Loucy (cell line): ENCODE results near the gene OLFML1.

Source experiments
- H2AFZ ChIP-seq: fragments of 200-600 bp; sonication (generic); 2 replicates; pipeline ENCODE4 v1.6.0; 2016; ENCODE audit warnings: antibody characterized with exemption, mild to moderate bottlenecking, low read length, moderate library complexity
- H3F3A ChIP-seq: fragments of 200-600 bp; 2 replicates; pipeline ENCODE4 v1.6.0; 2016; ENCODE audit warnings: antibody characterized with exemption, low read depth, mild to moderate bottlenecking
- H3K27me3 ChIP-seq: fragments of 200-600 bp; sonication (generic); 2 replicates; pipeline ENCODE4 v1.6.1; 2014; ENCODE audit warnings: low read length, mild to moderate bottlenecking; ENCODE audit not compliant: insufficient read depth, poor library complexity, severe bottlenecking
- H3K36me3 ChIP-seq: fragments of 200-600 bp; sonication (generic); 2 replicates; pipeline ENCODE4 v1.6.1; 2016; ENCODE audit warnings: low read length; ENCODE audit not compliant: insufficient read depth
- H3K4me1 ChIP-seq: fragments of 200-600 bp; sonication (generic); 2 replicates; pipeline ENCODE4 v1.5.1; 2014; ENCODE audit warnings: low read length, mild to moderate bottlenecking; ENCODE audit not compliant: insufficient read depth, poor library complexity, severe bottlenecking
- H3K4me2 ChIP-seq: fragments of 200-600 bp; sonication (generic); 2 replicates; pipeline ENCODE4 v1.6.0; 2014; ENCODE audit warnings: antibody characterized with exemption, low read length, low read depth, mild to moderate bottlenecking; ENCODE audit not compliant: poor library complexity, severe bottlenecking
- H3K4me3 ChIP-seq: fragments of 200-600 bp; sonication (generic); 2 replicates; pipeline ENCODE4 v1.5.1; 2014; ENCODE audit warnings: low read length, mild to moderate bottlenecking, mixed read lengths; ENCODE audit not compliant: poor library complexity, severe bottlenecking
- H3K79me2 ChIP-seq: fragments of 200-600 bp; sonication (generic); 2 replicates; pipeline ENCODE4 v1.6.1; 2014; ENCODE audit warnings: low read length; ENCODE audit not compliant: insufficient read depth
- H3K9ac ChIP-seq: fragments of 200-600 bp; sonication (generic); 2 replicates; pipeline ENCODE4 v1.6.0; 2014; ENCODE audit warnings: mild to moderate bottlenecking, low read depth, low read length, moderate library complexity; ENCODE audit not compliant: poor library complexity, severe bottlenecking
- H3K9me2 ChIP-seq: fragments of 200-600 bp; sonication (generic); replicated peaks from 2 replicates; pipeline ENCODE4 v1.6.1; 2016; ENCODE audit warnings: low read depth, low read length, mixed read lengths
- H3K9me3 ChIP-seq: fragments of 200-600 bp; sonication (generic); 2 replicates; pipeline ENCODE4 v1.6.1; 2014; ENCODE audit warnings: mild to moderate bottlenecking, antibody characterized with exemption, low read length, low read depth; ENCODE audit not compliant: insufficient read depth
- H4K20me1 ChIP-seq: fragments of 200-600 bp; sonication (generic); 2 replicates; pipeline ENCODE4 v1.6.0; 2014; ENCODE audit warnings: antibody characterized with exemption, low read length, mild to moderate bottlenecking; ENCODE audit not compliant: insufficient read depth, poor library complexity, severe bottlenecking
- EZH2phosphoT487 ChIP-seq: fragments of 200-600 bp; IDR thresholded peaks from 2 replicates; pipeline ENCODE4 v1.6.1; 2018; ENCODE audit warnings: antibody characterized with exemption, mild to moderate bottlenecking, moderate library complexity, borderline replicate concordance
- TF ChIP-seq, protein P1 (sequence below): fragments of 200-600 bp; sonication (generic); conservative IDR thresholded peaks from 2 replicates; pipeline ENCODE4 v1.5.1; 2014; ENCODE audit warnings: mild to moderate bottlenecking, antibody characterized with exemption, low read length

Gene OLFML1

DNA sequence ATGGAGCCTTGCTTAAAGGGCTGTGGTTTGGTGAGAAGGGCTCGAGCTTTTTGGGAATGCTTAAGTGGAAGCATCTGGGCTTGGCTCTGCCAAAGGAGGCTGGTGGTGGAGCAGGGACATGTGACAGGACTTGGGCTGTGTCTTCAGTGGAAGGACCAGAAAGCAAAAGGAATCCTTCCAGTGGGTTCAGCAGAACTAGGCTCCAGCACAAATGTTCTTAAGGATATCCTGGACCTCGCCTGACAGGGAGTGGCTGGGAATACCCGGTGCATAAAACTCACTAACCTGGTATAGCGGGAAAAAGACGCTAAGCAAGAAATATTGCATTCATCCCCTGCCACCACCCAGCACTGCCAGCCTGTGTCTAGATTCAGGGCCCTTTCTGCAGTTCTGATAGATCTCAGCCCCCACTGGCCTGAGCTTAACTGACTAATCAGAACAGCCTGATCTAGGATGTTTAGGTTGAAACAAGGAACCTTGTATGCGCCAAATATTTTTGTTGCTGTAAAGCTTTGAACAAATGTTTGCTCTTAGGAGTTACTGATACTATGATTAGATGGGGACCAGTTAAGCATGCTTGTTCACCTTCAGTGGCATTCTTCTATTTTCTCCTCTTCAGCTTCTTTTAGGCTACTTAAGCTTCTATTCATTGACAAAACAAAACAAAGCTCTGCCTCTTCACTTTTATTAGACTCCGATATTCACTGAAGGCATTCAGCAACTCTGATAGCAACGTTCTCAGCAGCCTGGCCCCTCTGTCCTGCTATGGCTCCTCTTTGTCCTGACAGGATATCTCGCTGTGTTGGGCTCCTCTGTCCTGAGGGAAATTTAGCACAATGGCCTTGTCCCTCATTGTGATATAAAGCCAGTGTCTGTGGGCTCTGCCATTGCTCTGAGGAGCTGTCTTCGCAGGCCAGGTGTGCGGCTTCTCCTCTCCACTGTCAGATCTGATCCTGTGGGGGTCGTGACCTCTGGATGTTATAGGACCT is 53.5 kb downstream of the OLFML1 start:
- Histone ChIP-seq H2AFZ (no peak overlapping the region), H3F3A (no peaks in the 10 kb centered on the region), H3K4me3 (no peak overlapping the region), H3K4me2 (no peak overlapping the region), H3K79me2 (no peaks in the 10 kb centered on the region), H3K9me3 (no peaks in the 10 kb centered on the region), H3K27me3 (no peaks in the 10 kb centered on the region), H3K9me2 (no peaks in the 10 kb centered on the region), H3K36me3 (no peaks in the 10 kb centered on the region), H3K9ac (no peak overlapping the region), H3K4me1 (no peaks in the 10 kb centered on the region), H4K20me1 (no peaks in the 10 kb centered on the region)
- TF ChIP-seq, protein P1, sequence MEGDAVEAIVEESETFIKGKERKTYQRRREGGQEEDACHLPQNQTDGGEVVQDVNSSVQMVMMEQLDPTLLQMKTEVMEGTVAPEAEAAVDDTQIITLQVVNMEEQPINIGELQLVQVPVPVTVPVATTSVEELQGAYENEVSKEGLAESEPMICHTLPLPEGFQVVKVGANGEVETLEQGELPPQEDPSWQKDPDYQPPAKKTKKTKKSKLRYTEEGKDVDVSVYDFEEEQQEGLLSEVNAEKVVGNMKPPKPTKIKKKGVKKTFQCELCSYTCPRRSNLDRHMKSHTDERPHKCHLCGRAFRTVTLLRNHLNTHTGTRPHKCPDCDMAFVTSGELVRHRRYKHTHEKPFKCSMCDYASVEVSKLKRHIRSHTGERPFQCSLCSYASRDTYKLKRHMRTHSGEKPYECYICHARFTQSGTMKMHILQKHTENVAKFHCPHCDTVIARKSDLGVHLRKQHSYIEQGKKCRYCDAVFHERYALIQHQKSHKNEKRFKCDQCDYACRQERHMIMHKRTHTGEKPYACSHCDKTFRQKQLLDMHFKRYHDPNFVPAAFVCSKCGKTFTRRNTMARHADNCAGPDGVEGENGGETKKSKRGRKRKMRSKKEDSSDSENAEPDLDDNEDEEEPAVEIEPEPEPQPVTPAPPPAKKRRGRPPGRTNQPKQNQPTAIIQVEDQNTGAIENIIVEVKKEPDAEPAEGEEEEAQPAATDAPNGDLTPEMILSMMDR, result no peak
- no peak for TF ChIP-seq EZH2phosphoT487

DNA sequence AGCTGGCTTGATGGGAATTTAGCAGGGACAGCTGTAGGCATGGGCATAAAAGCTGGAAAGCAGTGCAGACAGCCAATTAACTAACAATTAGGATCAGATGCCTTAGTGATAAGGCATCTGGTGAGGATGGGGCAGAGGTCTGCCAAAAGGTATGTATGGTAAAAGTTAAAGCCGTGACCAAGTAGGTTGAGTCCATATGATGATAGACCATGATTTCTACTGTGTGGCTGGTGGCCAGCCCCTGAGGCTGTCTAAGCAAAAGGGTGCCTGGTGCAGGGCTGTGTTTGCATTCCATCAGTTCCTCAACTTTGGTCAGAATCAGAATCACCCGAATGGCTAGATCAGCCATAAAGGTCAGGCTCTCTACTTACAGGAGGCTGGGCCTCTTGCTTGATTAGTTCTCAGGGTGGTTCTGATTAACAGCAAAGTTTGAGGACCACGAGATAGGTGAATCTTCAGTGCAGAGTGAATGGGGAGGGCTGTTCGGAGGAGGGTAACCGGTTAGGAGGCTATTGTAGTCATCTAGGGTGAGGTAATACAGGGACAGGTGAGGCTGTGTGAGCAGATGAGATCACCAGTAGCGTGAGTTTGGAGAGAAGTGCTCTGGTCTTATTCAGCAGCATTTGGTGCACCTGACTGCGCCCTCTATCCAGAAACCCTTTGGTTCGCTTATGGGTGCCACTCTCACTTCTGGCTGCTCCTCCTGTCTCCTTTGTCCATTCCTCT is 55.7 kb downstream of the OLFML1 start:
- Histone ChIP-seq H3K4me3 (no peak overlapping the region), H3K9me2 (no peaks in the 10 kb centered on the region), H3K9ac (no peak overlapping the region), H3K4me2 (no peak overlapping the region), H3K27me3 (no peaks in the 10 kb centered on the region), H2AFZ (no peak overlapping the region), H3K36me3 (no peaks in the 10 kb centered on the region), H4K20me1 (no peaks in the 10 kb centered on the region), H3K9me3 (no peaks in the 10 kb centered on the region), H3K4me1 (no peaks in the 10 kb centered on the region), H3F3A (no peaks in the 10 kb centered on the region), H3K79me2 (no peaks in the 10 kb centered on the region)
- no peak for TF ChIP-seq EZH2phosphoT487
- TF ChIP-seq, protein P1, result no peak

DNA sequence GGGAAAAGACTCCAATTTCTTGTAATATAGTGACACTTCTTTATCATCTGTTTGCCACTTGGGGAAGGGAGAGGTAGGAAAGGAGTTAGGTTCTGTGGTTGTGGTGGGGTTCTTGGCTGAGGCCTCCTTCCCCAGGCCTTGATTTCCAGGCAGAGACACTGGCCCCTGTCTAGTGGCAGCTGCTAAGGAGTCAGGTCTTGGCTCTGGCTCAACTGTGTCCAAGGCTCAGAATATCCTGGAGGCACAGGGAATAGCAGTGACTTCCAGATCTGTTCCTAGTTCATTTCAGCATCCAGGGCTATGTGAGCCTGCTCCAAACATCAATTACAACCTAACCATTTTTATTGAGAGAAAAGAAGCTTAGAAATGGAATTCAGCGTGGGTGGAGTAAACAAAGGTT is 58.0 kb downstream of the OLFML1 start:
- H3K9me3 ChIP-seq, result no peaks in the 10 kb centered on the region
- no peak overlapping the region for H3K9ac ChIP-seq
- H3K79me2 ChIP-seq, result no peaks in the 10 kb centered on the region
- no peaks in the 10 kb centered on the region for H4K20me1 ChIP-seq
- H3K4me2 ChIP-seq, result no peak overlapping the region
- no peaks in the 10 kb centered on the region for H3K36me3 ChIP-seq
- no peaks in the 10 kb centered on the region for H3F3A ChIP-seq
- no peaks in the 10 kb centered on the region for H3K4me1 ChIP-seq
- no peak overlapping the region for H2AFZ ChIP-seq
- H3K9me2 ChIP-seq, result no peaks in the 10 kb centered on the region
- no peak overlapping the region for H3K4me3 ChIP-seq
- H3K27me3 ChIP-seq, result no peaks in the 10 kb centered on the region
- TF ChIP-seq EZH2phosphoT487, result no peak
- TF ChIP-seq, protein P1, result no peak
